OCI-LY1 (cell line): ENCODE data around the gene GPBP1L1.

Source experiments
- CTCF ChIP-seq: fragments of 200-600 bp; sonication (generic), shearing (Covaris generic); IDR thresholded peaks from 2 replicates; pipeline ENCODE4 v1.5.1; 2017; ENCODE audit warnings: mild to moderate bottlenecking, antibody characterized with exemption, low read length, moderate library complexity, mixed read lengths
- EZH2 ChIP-seq: fragments of 200-600 bp; sonication (generic), shearing (Covaris generic); IDR thresholded peaks from 2 replicates; pipeline ENCODE4 v1.8.0; 2017; ENCODE audit warnings: borderline replicate concordance, mixed run types, mild to moderate bottlenecking, antibody characterized with exemption, low read length, moderate library complexity, mixed read lengths

GRCh38 chr1:45722809-45723208 is 36.5 kb upstream of the GPBP1L1 start:
- TF ChIP-seq CTCF (no peak), EZH2 (no peak)
